ENCODE data around the gene B3GALT6. TPM values are rescaled to one million over a fixed set of nuclear protein-coding genes. Genes with fewer than 3 reads are reported as not detected.

The B3GALT6 gene
- total RNA-seq, 4 donors from 2014 or later, result 8.5 to 24.9 (median 12.2) TPM

GRCh38 chr1:1253314-1253713 is 21.3 kb downstream of the B3GALT6 start:
- Histone ChIP-seq H3K4me1 (peaks cover 0 to 5% (median 0%) of the 10 kb centered on the region in 4 donors), H3K9me3 (no peaks in the 10 kb centered on the region), H3K27me3 (no peaks in the 10 kb centered on the region), H3K36me3 (peaks cover 0 to 15% (median 7%) of the 10 kb centered on the region in 4 donors), H3K27ac (no peak overlapping the region), H3K4me3 (no peak overlapping the region)
- TF ChIP-seq EP300 (IDR thresholded peaks at IDR 0.05; ENCODE audit: low read depth) (no peak), CTCF (IDR thresholded peaks at IDR 0.05) (no peak), POLR2AphosphoS5 (IDR thresholded peaks at IDR 0.05) (no peak), POLR2A (IDR thresholded peaks at IDR 0.05) (no peak)
- WGBS, 2 donors (ENCODE audit: low coverage in 1 of 2), result 86 to 100% methylated on average over 1 to 12 of the region's 12 CpGs
- in situ Hi-C loops (cut with MboI; ENCODE audit: low pct_ligation_motif_present in 1 of 4, low pct_unique_long_range_greater_than_20kb in 1 of 4, low sequenced_read_pairs in 3 of 4) (loop anchor here in 1 of 4 donors (25.0 kb wide), 1 partner anchor 141 kb away; the partner anchor contains the start of gene C1orf159), intact Hi-C loops (cut with DNase I; ENCODE audit: low total_unique reads) (no loop called here)
- no peak for DNase-seq

GRCh38 chr1:1253972-1254666 is 22.1 kb downstream of the B3GALT6 start:
- Histone ChIP-seq H3K4me3 (no peak overlapping the region), H3K27ac (no peak overlapping the region), H3K27me3 (no peaks in the 10 kb centered on the region), H3K36me3 (peaks cover 0 to 15% (median 7%) of the 10 kb centered on the region in 4 donors), H3K4me1 (peaks cover 0 to 5% (median 0%) of the 10 kb centered on the region in 4 donors), H3K9me3 (no peaks in the 10 kb centered on the region)
- DNase-seq, result no peak
- in situ Hi-C loops (cut with MboI; ENCODE audit: low pct_ligation_motif_present in 1 of 4, low pct_unique_long_range_greater_than_20kb in 1 of 4, low sequenced_read_pairs in 3 of 4) (loop anchor here in 1 of 4 donors (25.0 kb wide), 1 partner anchor 142 kb away; the partner anchor contains the start of gene C1orf159), intact Hi-C loops (cut with DNase I; ENCODE audit: low total_unique reads) (no loop called here)
- no peak for TF ChIP-seq POLR2A (IDR thresholded peaks at IDR 0.05)
- WGBS, 2 donors (ENCODE audit: low coverage in 1 of 2), result 95% methylated on average over 48 of the region's 50 CpGs; no CpG with 5 or more reads in 1 of the 2 donors

- no peak for DNase-seq
- WGBS, 2 donors (ENCODE audit: low coverage in 1 of 2), result 89% methylated on average over 21 of the region's 21 CpGs; no CpG with 5 or more reads in 1 of the 2 donors
- H3K27ac ChIP-seq, result no peak overlapping the region
- no peaks in the 10 kb centered on the region for H3K27me3 ChIP-seq
- peaks cover 0 to 5% (median 0%) of the 10 kb centered on the region in 4 donors for H3K4me1 ChIP-seq
- no peaks in the 10 kb centered on the region for H3K9me3 ChIP-seq
- intact Hi-C loops (cut with DNase I; ENCODE audit: low total_unique reads) (no loop called here), in situ Hi-C loops (cut with MboI; ENCODE audit: low pct_ligation_motif_present in 1 of 4, low pct_unique_long_range_greater_than_20kb in 1 of 4, low sequenced_read_pairs in 3 of 4) (loop anchor here in 1 of 4 donors (25.0 kb wide), 1 partner anchor 142 kb away; the partner anchor contains the start of gene C1orf159)
- TF ChIP-seq CTCF (IDR thresholded peaks at IDR 0.05) (no peak), POLR2AphosphoS5 (IDR thresholded peaks at IDR 0.05) (no peak), EP300 (IDR thresholded peaks at IDR 0.05; ENCODE audit: low read depth) (no peak), POLR2A (IDR thresholded peaks at IDR 0.05) (no peak)
- peaks cover 0 to 15% (median 7%) of the 10 kb centered on the region in 4 donors for H3K36me3 ChIP-seq
- no peak overlapping the region for H3K4me3 ChIP-seq
Measured at GRCh38 chr1:1254667-1254998, 22.6 kb downstream of the B3GALT6 start.

DNA sequence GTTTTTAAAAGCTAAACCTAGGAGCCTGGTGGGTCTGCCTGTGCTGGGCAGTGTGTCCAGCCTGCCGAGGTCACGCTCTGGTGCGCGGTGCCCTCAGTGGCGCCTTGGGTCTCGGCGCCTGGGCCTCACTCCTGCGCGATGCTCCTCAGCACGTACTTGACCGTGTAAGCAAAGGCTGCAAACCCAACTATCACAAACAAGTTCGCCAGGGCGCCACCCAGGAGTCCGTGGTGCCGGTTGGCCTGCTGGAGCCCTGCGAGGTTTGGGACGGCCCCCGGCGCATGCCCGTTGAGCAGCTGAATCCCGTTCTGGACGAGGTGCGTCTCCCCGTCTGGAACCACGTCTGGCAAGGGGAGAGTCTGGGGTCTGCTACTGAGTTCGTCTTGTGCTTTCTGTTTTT is 23.0 kb downstream of the B3GALT6 start:
- in situ Hi-C loops (cut with MboI; ENCODE audit: low pct_ligation_motif_present in 1 of 4, low pct_unique_long_range_greater_than_20kb in 1 of 4, low sequenced_read_pairs in 3 of 4), result loop anchor here in 1 of 4 donors (25.0 kb wide), 1 partner anchor 143 kb away; the partner anchor contains the start of gene C1orf159
- no peak for DNase-seq
- no peaks in the 10 kb centered on the region for H3K27me3 ChIP-seq
- no peak overlapping the region for H3K4me3 ChIP-seq
- H3K27ac ChIP-seq, result no peak overlapping the region
- intact Hi-C loops (cut with DNase I; ENCODE audit: low total_unique reads), result no loop called here
- H3K4me1 ChIP-seq, result peaks cover 0 to 5% (median 0%) of the 10 kb centered on the region in 4 donors
- peaks cover 0 to 15% (median 7%) of the 10 kb centered on the region in 4 donors for H3K36me3 ChIP-seq
- 93% methylated on average over 26 of the region's 26 CpGs; no CpG with 5 or more reads in 1 of the 2 donors for WGBS, 2 donors (ENCODE audit: low coverage in 1 of 2)
- no peak for TF ChIP-seq POLR2A (IDR thresholded peaks at IDR 0.05)
- TF ChIP-seq POLR2AphosphoS5 (IDR thresholded peaks at IDR 0.05), result no peak
- no peak for TF ChIP-seq EP300 (IDR thresholded peaks at IDR 0.05; ENCODE audit: low read depth)
- no peak for TF ChIP-seq CTCF (IDR thresholded peaks at IDR 0.05)
- H3K9me3 ChIP-seq, result no peaks in the 10 kb centered on the region

All from transverse colon (tissue), 4 donors.